IMR-90 (cell line): ENCODE measurements around the gene ADGRG7. TPM values are rescaled to one million over a fixed set of nuclear protein-coding genes. Genes with fewer than 3 reads are reported as not detected.
A peak's percentile ranks its signal among the peaks of the same experiment; 100 is the strongest.

Experiments used
- ATAC-seq: fragments of 200-7000 bp; cut with Tn5 transposase; 2 replicates; pipeline ENCODE4 v1.9.1; 2020; ENCODE audit warnings: low read depth, mild to moderate bottlenecking, moderate library complexity
- BruUV-seq: library from RNA; stranded (reverse); fragments of 400-500 nt; replicated peaks from 2 replicates; lab custom pipeline; 2021; lab: Mats Ljungman, UMichigan
- CTCF ChIA-PET: fragments of 300-600 bp; formaldehyde crosslinking; extraction: SDS; loops from one replicate; lab custom pipeline; 2021; ENCODE audit warnings: antibody characterized with exemption; lab: Yijun Ruan, JAX
- POLR2A ChIA-PET: fragments of 300-600 bp; sonication (Branson Sonifier 250); formaldehyde crosslinking; loops from one replicate; lab custom pipeline; 2022; ENCODE audit warnings: antibody characterized with exemption; ENCODE audit not compliant: unreplicated experiment; lab: Charles Lee
- DNase-seq: peaks from one replicate; pipeline ENCODE4 v3.0.0; 2013
- H2AFZ ChIP-seq: replicated peaks from 2 replicates; pipeline ENCODE3; 2013; ENCODE audit warnings: low read length, mild to moderate bottlenecking; ENCODE audit not compliant: poor library complexity
- H2AK5ac ChIP-seq: 2 replicates; pipeline ENCODE4 v1.6.1; 2013; ENCODE audit warnings: low read depth, low read length, inconsistent platforms
- H2AK9ac ChIP-seq: replicated peaks from 2 replicates; pipeline ENCODE3; 2013; ENCODE audit warnings: mild to moderate bottlenecking, low read depth, low read length, moderate library complexity; ENCODE audit not compliant: poor library complexity
- H2BK120ac ChIP-seq: 2 replicates; pipeline ENCODE4 v1.6.1; 2013; ENCODE audit warnings: low read depth, low read length, inconsistent platforms
- H2BK15ac ChIP-seq: 3 replicates; pipeline ENCODE4 v1.6.1; 2013; ENCODE audit warnings: low read depth, low read length, inconsistent platforms
- H2BK20ac ChIP-seq: 2 replicates; pipeline ENCODE4 v1.6.1; 2013; ENCODE audit warnings: low read depth, mild to moderate bottlenecking, inconsistent platforms, low read length, moderate library complexity
- H2BK5ac ChIP-seq: 2 replicates; pipeline ENCODE4 v1.6.1; 2013; ENCODE audit warnings: mild to moderate bottlenecking, low read depth, low read length, inconsistent platforms; ENCODE audit not compliant: poor library complexity, severe bottlenecking
- H3K14ac ChIP-seq: replicated peaks from 2 replicates; pipeline ENCODE4 v1.6.1; 2013; ENCODE audit warnings: low read depth, low read length, inconsistent platforms
- H3K18ac ChIP-seq: 2 replicates; pipeline ENCODE4 v1.6.1; 2013; ENCODE audit warnings: low read depth, low read length, control low read depth
- H3K23ac ChIP-seq: 2 replicates; pipeline ENCODE4 v1.6.1; 2013; ENCODE audit warnings: low read depth, low read length, inconsistent platforms
- H3K27ac ChIP-seq: 2 replicates; pipeline ENCODE4 v1.5.1; 2013; ENCODE audit warnings: mild to moderate bottlenecking, control low read depth, low read length; ENCODE audit not compliant: insufficient read depth
- H3K27me3 ChIP-seq: 2 replicates; pipeline ENCODE4 v1.6.1; 2013; ENCODE audit warnings: low read length; ENCODE audit not compliant: control insufficient read depth, insufficient read depth
- H3K36me3 ChIP-seq: 2 replicates; pipeline ENCODE4 v1.6.1; 2013; ENCODE audit warnings: low read length, mixed read lengths; ENCODE audit not compliant: control insufficient read depth, insufficient read depth
- H3K4ac ChIP-seq: 2 replicates; pipeline ENCODE4 v1.6.1; 2013; ENCODE audit warnings: low read depth, low read length, inconsistent platforms
- H3K4me1 ChIP-seq: 2 replicates; pipeline ENCODE4 v1.6.1; 2013; ENCODE audit warnings: low read length, mixed read lengths; ENCODE audit not compliant: control insufficient read depth, insufficient read depth
- H3K4me2 ChIP-seq: 2 replicates; pipeline ENCODE4 v1.6.1; 2013; ENCODE audit warnings: low read depth, mild to moderate bottlenecking, control low read depth, low read length, moderate library complexity
- H3K4me3 ChIP-seq: 2 replicates; pipeline ENCODE4 v1.5.1; 2013; ENCODE audit warnings: low read depth, mild to moderate bottlenecking, control low read depth, low read length, moderate library complexity; ENCODE audit not compliant: insufficient read depth
- H3K56ac ChIP-seq: 2 replicates; pipeline ENCODE4 v1.6.1; 2013; ENCODE audit warnings: low read length, inconsistent platforms; ENCODE audit not compliant: insufficient read depth; ENCODE audit errors: extremely low read depth
- H3K79me1 ChIP-seq, 2 experiments: 2 replicates each; pipeline ENCODE4 v1.6.1; 2013; ENCODE audit warnings: low read length in 2 of 2, inconsistent platforms in 1 of 2, low read depth in 1 of 2
- H3K9ac ChIP-seq: 2 replicates; pipeline ENCODE4 v1.6.1; 2013; ENCODE audit warnings: low read depth, low read length, control low read depth
- H3K9me1 ChIP-seq: 2 replicates; pipeline ENCODE4 v1.6.1; 2013; ENCODE audit warnings: low read length, inconsistent platforms; ENCODE audit not compliant: insufficient read depth
- H3K9me3 ChIP-seq: 2 replicates; pipeline ENCODE4 v1.6.1; 2013; ENCODE audit warnings: low read length; ENCODE audit not compliant: control insufficient read depth, insufficient read depth
- H4K20me1 ChIP-seq: 2 replicates; pipeline ENCODE4 v1.6.1; 2013; ENCODE audit warnings: low read length, inconsistent platforms; ENCODE audit not compliant: insufficient read depth
- H4K5ac ChIP-seq: 2 replicates; pipeline ENCODE4 v1.6.1; 2013; ENCODE audit warnings: mild to moderate bottlenecking, low read depth, low read length, control low read depth
- H4K8ac ChIP-seq, 2 experiments: 2 replicates each; pipeline ENCODE4 v1.6.1; 2013; ENCODE audit warnings: low read depth in 2 of 2, low read length in 2 of 2, control low read depth in 1 of 2, inconsistent platforms in 1 of 2
- H4K91ac ChIP-seq: 2 replicates; pipeline ENCODE4 v1.6.1; 2013; ENCODE audit warnings: low read depth, low read length, inconsistent platforms; ENCODE audit not compliant: insufficient read depth
- CEBPB ChIP-seq: IDR thresholded peaks from 2 replicates; pipeline ENCODE4 v1.6.1; 2012; ENCODE audit warnings: low read depth, low read length, improper control_type of control experiment
- FOS ChIP-seq: fragments of 150-350 bp; IDR thresholded peaks from 2 replicates; pipeline ENCODE4 v1.6.1; 2016; ENCODE audit warnings: low read depth, low read length
- SMC3 ChIP-seq: fragments of 150-350 bp; IDR thresholded peaks from 2 replicates; pipeline ENCODE4 v1.6.1; 2016; ENCODE audit warnings: low read depth, mild to moderate bottlenecking, antibody characterized with exemption, low read length, moderate library complexity
- WGBS, 2 experiments: methylation state at CpG; one replicate each; pipeline versions ENCODE4 v1.1.5 to v1.1.7; 2013; ENCODE audit warnings: missing lambda C conversion rate in 2 of 2; ENCODE audit not compliant: insufficient read length in 1 of 2; ENCODE audit errors: extremely low coverage in 2 of 2; 5-methylcytosine and 5-hydroxymethylcytosine counted together
- dilution Hi-C: fragments of 300-500 bp; cut with HindIII; formaldehyde crosslinking; loops from one replicate; pipeline ENCODE4 v1.14.3; 2018; ENCODE audit warnings: low sequenced_read_pairs; ENCODE audit not compliant: unreplicated experiment
- in situ Hi-C: fragments of 300-500 bp; cut with MboI; formaldehyde crosslinking; loops from 3 replicates; pipeline ENCODE4 v1.14.3; 2019; ENCODE audit warnings: low sequenced_read_pairs, inconsistent platforms, mixed read lengths
- intact Hi-C: fragments of 100-400 bp; cut with micrococcal nuclease; formaldehyde crosslinking; loops from 2 replicates; pipeline ENCODE4 v1.10.0; 2022
- polyA plus RNA-seq, 3 experiments: library from polyadenylated mRNA; depleted of rRNA; stranded (reverse); fragments of >200 nt; gene quantifications; 2 replicates each; pipeline ENCODE4 v1.2.3, GENCODE V29; 2012; ENCODE audit warnings: low replicate concordance in 1 of 3
- total RNA-seq: library from RNA; depleted of rRNA; stranded (reverse); fragments of >200 nt; gene quantifications from 2 replicates; pipeline ENCODE4 v1.2.3, GENCODE V29; 2012

Gene ADGRG7
- total and polyA plus RNA-seq, 2 of the 4 experiments (the other 2 are of a cell fraction) = not detected

DNA sequence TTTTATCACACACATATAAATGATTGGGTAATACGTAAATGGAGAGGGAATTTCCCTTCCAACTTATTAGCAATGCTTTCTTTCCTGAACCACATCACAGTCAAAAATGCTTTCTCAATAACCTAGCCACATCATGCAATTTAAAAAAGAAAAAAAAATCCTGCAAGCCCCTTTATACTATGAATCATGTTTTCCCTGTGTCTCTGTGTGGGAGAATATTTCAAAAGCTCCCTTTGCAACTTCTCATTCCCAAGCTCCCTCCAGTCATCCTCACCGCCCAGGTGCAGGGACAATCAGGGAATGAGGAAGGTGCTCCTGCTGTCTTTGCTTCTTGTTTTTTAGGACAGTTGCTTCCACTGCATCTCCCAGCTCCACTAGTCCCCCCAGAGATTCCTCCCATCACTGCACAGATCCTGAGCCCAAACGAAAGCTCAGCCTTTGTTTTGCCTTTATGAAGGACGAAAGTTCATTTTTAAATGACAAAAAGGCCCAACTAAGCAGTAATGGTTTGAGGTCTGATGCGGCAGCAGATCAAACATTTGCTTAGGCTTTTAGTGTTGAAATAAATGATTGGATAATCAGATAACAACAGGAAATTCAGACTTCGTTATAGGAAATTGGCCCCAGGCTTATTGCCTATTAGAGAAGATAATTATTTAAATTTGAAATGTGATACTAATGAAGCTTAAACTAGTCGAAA lies 47.8 kb upstream of the ADGRG7 start:
- Histone ChIP-seq H2BK120ac (no peak overlapping the region), H3K4me2 (no peak overlapping the region), H3K27me3 (no peaks in the 10 kb centered on the region), H4K8ac (no peak overlapping the region), H3K36me3 (no peaks in the 10 kb centered on the region), H2AK9ac (no peak overlapping the region), H3K18ac (no peak overlapping the region), H4K5ac (no peak overlapping the region), H3K9me3 (no peaks in the 10 kb centered on the region), H2BK15ac (no peak overlapping the region), H3K4me1 (peaks cover 11% of the 10 kb centered on the region), H2AK5ac (no peak overlapping the region; the same call in 1 of the 2 replicates), H3K23ac (no peak overlapping the region), H3K9me1 (peaks cover 7% of the 10 kb centered on the region), H3K4ac (no peak overlapping the region), H2AFZ (no peak overlapping the region), H4K91ac (no peak overlapping the region), H3K14ac (peak overlapping the region; percentile 40; the same call in 1 of the 2 replicates), H3K56ac (no peak overlapping the region), H2BK20ac (no peak overlapping the region), H3K9ac (no peak overlapping the region), H3K79me1 (no peaks in the 10 kb centered on the region), H3K27ac (no peak overlapping the region), H4K20me1 (no peaks in the 10 kb centered on the region), H2BK5ac (no peak overlapping the region), H3K4me3 (no peak overlapping the region)
- 71% methylated on average over 3 of the region's 7 CpGs; no CpG with 5 or more reads in 1 of the 2 experiments for WGBS, 2 experiments
- dilution Hi-C loops = no loop called here
- peak; percentile 48 for ATAC-seq
- in situ Hi-C loops = no loop called here
- no TSS peak for BruUV-seq
- peak; percentile 86 for DNase-seq
- TF ChIP-seq CEBPB = peak; percentile 94
- TF ChIP-seq SMC3 = no peak
- peak; percentile 45 for TF ChIP-seq FOS
- ChIA-PET CTCF (interaction anchor here (0.9 kb wide), 1 partner anchor 15 kb away, joined by 15 read pairs; no protein-coding TSS in a partner anchor), POLR2A (no interaction called here)
- intact Hi-C loops = no loop called here
